ENCODE results near the gene SNAPIN. TPM values are rescaled to one million over a fixed set of nuclear protein-coding genes. Genes with fewer than 3 reads are reported as not detected.

The SNAPIN gene
- total RNA-seq, 1 experiment from 2014 or later, result 59.3 TPM

DNA sequence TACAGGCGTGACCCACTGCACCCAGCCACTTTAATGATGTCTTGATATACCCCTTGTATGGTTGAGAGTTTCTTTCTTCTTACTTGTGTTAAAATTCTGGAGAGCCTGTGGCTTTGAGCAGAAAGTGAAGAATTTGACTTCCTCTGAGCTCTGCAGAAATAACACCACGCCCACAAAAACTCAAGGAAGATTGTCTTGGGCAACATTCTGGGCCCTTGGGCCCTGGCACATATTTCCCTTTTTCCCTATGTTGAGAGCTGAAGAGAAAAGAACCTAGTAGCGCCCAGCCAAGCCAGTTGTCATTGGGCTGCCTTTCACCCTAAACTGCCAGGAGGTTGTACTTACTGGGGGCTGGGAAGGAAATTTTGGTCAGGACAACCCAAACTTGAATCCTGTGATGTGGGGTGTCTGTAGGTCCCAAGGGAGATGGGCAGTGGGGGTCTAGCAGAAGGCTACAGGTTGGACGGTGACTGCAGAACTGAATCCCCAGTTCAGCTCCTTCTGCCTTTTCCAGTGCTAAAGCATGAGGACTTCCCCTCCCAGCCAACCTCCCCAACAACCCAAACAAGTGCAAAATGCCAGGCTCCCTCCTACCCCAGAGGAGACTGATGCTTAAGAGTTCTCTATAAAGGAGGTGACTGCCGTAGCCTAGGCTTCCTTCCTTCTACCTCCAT lies 11.7 kb upstream of the SNAPIN start:
- no peak for DNase-seq (ENCODE audit: low read depth in 1 of 2, low spot score in 2 of 2)
- Histone ChIP-seq H3K4me1 (replicated peaks) (no peaks in the 10 kb centered on the region), H3K27ac (no peak overlapping the region), H3K27me3 (replicated peaks) (no peaks in the 10 kb centered on the region), H3K9me3 (replicated peaks) (no peaks in the 10 kb centered on the region), H3K36me3 (peaks cover 58% of the 10 kb centered on the region), H3K4me3 (no peak overlapping the region)

DNA sequence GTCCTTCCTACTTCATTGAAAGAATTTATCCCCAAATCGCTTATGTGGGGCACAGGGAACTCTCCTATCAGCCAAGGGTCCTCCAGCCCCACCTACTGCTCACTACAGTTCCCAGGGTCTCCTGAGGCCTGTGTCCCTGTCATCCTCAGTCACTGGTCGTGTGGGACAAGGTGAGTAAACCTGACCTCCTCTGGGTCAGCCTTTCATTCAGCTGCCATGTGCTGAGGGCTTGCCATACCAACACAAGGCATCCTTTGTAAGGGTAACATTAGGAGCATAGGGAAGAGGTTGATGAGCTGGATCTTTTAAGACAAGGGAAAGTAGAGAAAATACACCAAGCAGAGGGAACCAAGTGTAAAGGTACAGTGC lies 11.2 kb upstream of the SNAPIN start:
- Histone ChIP-seq H3K9me3 (replicated peaks) (no peaks in the 10 kb centered on the region), H3K27me3 (replicated peaks) (no peaks in the 10 kb centered on the region), H3K36me3 (peaks cover 53% of the 10 kb centered on the region), H3K27ac (no peak overlapping the region), H3K4me1 (replicated peaks) (no peaks in the 10 kb centered on the region), H3K4me3 (no peak overlapping the region)
- no peak for DNase-seq (ENCODE audit: low read depth in 1 of 2, low spot score in 2 of 2)

DNA sequence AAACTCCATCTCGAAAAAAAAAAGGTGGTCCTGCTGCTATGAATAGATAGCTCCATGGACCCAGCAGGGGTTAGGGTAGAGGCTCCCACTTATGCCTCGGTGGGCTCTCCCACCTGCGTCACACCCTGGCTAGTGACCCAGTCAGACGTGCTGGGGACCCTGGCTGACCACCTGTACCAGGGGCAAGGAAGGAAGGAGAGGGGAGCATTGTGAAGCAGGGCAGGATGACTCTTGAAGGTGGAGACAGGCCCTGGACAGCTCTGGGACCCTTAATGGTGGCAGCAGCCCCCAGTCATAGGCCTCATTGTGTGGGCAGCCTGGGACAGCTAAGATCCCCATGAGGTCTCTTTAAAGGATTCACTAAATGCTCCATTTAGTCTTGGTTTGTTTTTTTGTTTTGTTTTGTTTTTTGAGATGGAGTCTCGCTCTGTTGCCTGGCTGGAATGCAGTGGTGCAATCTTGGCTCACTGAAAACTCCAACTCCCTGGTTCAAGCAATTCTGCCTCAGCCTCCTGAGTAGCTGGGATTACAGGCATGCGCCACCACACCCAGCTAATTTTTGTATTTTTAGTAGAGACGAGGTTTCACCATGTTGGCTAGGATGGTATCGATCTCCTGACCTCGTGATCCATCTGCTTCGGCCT lies 10.4 kb upstream of the SNAPIN start:
- H3K27ac ChIP-seq, result no peak overlapping the region
- H3K27me3 ChIP-seq (replicated peaks), result no peaks in the 10 kb centered on the region
- DNase-seq (ENCODE audit: low read depth in 1 of 2, low spot score in 2 of 2), result no peak
- H3K36me3 ChIP-seq, result peaks cover 45% of the 10 kb centered on the region
- H3K4me3 ChIP-seq, result no peak overlapping the region
- H3K4me1 ChIP-seq (replicated peaks), result no peaks in the 10 kb centered on the region
- no peaks in the 10 kb centered on the region for H3K9me3 ChIP-seq (replicated peaks)

DNA sequence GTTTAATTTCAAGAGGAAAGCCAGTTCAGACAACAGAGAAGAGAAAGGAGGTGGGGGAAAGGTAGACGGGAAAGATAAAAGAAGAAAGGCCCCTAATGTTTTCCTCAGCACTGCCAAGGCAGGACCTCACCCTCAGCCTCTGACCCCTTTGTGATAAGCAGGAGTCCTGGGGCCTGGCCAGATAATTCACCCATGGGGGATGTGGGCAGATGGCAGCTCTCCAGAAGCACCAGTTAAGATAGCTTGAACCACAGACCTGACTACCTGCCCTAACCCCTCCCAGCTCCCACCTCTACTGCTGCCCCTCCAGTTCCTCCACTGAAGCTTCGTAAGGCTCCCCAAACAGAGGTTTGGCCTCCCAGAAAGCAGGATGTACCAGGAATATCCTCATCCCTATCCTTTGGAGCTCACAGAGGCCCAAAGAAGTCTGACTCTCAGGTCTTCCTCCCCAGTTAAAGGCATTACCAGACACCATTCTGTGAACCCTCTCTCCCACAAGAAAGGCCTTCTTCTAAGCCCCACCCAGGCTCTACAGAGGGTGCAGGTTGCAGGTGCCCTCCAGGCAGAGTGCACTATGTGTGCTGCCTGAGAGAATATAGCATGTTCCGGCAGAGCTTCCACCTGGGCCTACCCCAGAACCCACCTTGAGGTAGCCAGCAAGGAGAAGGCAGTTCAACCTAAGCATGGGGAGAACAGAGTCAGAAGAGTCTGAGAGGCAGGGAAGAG lies 9.2 kb upstream of the SNAPIN start:
- H3K9me3 ChIP-seq (replicated peaks), result no peaks in the 10 kb centered on the region
- no peak overlapping the region for H3K27ac ChIP-seq
- H3K4me3 ChIP-seq, result no peak overlapping the region
- H3K4me1 ChIP-seq (replicated peaks), result no peaks in the 10 kb centered on the region
- no peaks in the 10 kb centered on the region for H3K27me3 ChIP-seq (replicated peaks)
- DNase-seq (ENCODE audit: low read depth in 1 of 2, low spot score in 2 of 2), result no peak
- peaks cover 33% of the 10 kb centered on the region for H3K36me3 ChIP-seq

DNA sequence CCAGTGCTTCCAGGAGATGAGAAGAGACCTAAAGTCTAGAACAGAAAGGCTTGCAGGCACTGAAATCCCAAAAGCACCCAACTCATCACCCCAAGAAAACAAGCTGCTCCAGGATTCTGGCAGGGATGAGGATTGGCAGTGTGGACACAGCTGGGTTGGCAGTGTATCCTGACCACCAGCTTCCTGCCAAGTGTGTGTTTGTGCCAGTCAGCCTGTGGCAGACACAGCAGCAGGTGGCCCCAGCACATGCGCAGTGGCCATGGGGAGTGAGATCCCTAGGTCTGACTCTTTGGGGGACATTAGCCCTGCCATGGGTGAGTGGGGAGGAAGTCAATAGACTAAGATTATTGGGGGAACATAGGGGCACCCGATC lies 8.7 kb upstream of the SNAPIN start:
- Histone ChIP-seq H3K36me3 (peaks cover 28% of the 10 kb centered on the region), H3K9me3 (replicated peaks) (no peaks in the 10 kb centered on the region), H3K27ac (no peak overlapping the region), H3K4me1 (replicated peaks) (no peaks in the 10 kb centered on the region), H3K4me3 (no peak overlapping the region), H3K27me3 (replicated peaks) (no peaks in the 10 kb centered on the region)
- no peak for DNase-seq (ENCODE audit: low read depth in 1 of 2, low spot score in 2 of 2)

DNA sequence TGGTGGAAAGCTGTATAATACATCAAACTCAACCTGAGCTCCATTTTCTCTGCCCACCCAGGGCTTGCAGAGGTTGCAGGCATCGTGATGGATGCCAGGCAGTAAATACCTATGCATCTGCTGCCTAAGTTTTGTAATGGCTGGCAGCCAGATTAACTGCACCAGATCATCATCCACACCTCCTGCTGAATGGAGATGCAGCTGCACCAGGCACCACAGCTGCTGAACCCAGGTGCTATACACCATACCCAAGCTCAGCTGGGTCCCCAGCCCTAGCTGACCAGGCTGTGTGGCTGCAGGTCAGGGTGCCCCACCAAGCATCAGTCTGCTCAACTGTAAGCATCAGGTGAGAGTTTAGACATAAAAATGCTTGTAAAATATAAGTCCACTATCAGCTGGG lies 6.7 kb upstream of the SNAPIN start:
- peaks cover 8% of the 10 kb centered on the region for H3K36me3 ChIP-seq
- no peak overlapping the region for H3K4me3 ChIP-seq
- DNase-seq (ENCODE audit: low read depth in 1 of 2, low spot score in 2 of 2), result no peak
- H3K4me1 ChIP-seq (replicated peaks), result no peaks in the 10 kb centered on the region
- H3K9me3 ChIP-seq (replicated peaks), result no peaks in the 10 kb centered on the region
- H3K27ac ChIP-seq, result no peak overlapping the region
- no peaks in the 10 kb centered on the region for H3K27me3 ChIP-seq (replicated peaks)

DNA sequence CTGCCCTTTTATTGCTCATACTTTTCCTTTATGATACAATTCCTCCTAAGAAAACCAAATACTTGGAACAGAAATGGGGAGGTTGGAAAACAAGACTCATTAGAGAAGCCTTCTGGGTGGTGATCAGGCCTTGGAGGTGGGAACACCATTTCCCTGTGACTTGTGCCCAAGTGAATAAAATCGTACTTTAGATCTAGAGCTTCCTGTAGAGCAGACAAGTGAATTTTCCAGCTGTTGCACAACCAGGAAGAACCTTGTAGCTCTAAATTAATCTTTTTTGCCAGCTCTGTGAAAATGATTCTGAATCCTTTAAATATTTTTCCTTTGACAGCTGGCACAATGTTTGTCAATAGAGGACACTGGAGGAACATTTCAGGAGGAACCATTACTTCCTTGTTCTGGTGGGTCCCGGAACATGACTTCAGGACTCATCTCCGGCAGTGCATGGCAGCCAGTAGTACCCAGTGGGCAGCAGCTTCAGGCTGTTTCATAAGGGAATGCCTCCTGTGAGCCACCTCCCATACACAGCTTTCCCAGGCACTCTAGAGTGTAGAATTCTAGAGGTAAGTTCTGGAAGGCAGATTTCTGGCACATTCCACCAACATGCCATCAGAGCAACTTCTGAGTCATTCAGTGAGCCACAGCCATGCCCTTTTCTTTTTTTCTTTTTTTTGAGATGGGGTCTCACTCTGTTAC lies 5.5 kb upstream of the SNAPIN start:
- H3K27ac ChIP-seq, result no peak overlapping the region
- no peaks in the 10 kb centered on the region for H3K27me3 ChIP-seq (replicated peaks)
- no peaks in the 10 kb centered on the region for H3K4me1 ChIP-seq (replicated peaks)
- no peaks in the 10 kb centered on the region; the same call in 1 of the 2 replicates for H3K36me3 ChIP-seq
- H3K9me3 ChIP-seq (replicated peaks), result no peaks in the 10 kb centered on the region
- H3K4me3 ChIP-seq, result no peak overlapping the region
- no peak for DNase-seq (ENCODE audit: low read depth in 1 of 2, low spot score in 2 of 2)

DNA sequence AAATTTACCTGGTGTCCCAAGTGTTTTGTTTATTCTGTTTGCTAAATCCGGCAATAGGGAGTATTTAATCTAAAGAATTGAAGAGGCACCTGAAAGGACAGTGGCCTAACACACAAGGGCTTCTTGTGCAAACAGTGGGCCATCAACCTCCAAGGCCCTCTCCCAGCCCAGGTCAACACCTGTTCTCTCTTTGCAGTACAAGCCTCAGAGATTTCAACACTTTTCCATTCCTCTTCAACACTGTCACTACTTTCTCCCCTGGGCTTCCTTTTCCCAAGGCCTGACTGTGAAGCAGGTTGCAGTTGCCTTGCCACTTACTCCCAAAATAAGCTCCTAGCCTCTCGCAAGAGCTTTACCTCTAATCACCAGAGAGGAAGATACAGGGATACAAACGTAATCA lies 3.2 kb upstream of the SNAPIN start:
- H3K9me3 ChIP-seq (replicated peaks), result no peaks in the 10 kb centered on the region
- H3K27me3 ChIP-seq (replicated peaks), result no peaks in the 10 kb centered on the region
- H3K27ac ChIP-seq, result no peak overlapping the region
- no peak for DNase-seq (ENCODE audit: low read depth in 1 of 2, low spot score in 2 of 2)
- H3K4me1 ChIP-seq (replicated peaks), result peaks cover 9% of the 10 kb centered on the region; the same call in 1 of the 2 replicates
- no peak overlapping the region for H3K4me3 ChIP-seq
- H3K36me3 ChIP-seq, result peaks cover 12% of the 10 kb centered on the region; the same call in 1 of the 2 replicates

DNA sequence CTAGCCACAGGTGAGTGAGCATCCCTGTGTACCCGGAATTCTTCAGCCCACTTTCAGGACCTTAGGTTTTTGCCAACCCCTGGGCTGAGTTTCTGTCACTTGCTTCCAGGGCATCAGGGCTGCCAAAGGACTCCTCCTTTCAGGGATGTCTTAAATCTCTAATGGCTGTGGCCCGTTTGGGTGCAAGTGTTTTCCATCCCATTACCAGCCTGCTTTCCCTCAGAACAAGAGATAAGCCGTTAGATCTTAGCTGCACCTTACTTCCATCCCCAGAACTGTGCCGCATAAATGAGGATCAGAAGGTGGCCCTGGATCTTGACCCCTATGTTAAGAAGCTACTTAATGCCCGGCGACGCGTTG lies 652 bp downstream of the SNAPIN start:
- H3K9me3 ChIP-seq (replicated peaks), result no peaks in the 10 kb centered on the region
- H3K27me3 ChIP-seq (replicated peaks), result no peaks in the 10 kb centered on the region
- H3K4me3 ChIP-seq, result peak overlapping the region; percentile 79
- H3K36me3 ChIP-seq, result peaks cover 47% of the 10 kb centered on the region
- peaks cover 9% of the 10 kb centered on the region for H3K4me1 ChIP-seq (replicated peaks)
- no peak for DNase-seq (ENCODE audit: low read depth in 1 of 2, low spot score in 2 of 2)
- no peak overlapping the region for H3K27ac ChIP-seq

DNA sequence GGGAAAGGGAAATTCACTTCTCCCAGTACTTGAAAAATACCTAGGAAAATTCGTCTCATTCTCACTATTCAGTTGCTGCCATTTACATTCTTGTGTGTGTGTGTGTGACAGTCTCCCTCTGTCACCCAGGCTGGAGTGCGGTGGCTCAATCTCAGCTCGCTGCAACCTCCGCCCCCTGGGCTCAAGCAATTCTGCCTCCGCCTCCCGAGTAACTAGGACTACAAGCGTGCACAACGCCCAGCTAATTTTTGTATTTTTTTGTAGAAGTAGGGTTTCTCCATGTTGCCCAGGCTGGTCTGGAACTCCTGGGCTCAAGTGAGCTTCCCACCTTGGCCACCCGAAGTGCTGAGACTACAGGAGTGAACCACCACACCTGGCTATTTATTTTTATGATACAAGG lies 1.2 kb downstream of the SNAPIN start:
- H3K4me3 ChIP-seq, result peak overlapping the region; percentile 79; the same call in 1 of the 2 replicates
- H3K9me3 ChIP-seq (replicated peaks), result no peaks in the 10 kb centered on the region
- no peak overlapping the region for H3K27ac ChIP-seq
- peaks cover 9% of the 10 kb centered on the region for H3K4me1 ChIP-seq (replicated peaks)
- H3K27me3 ChIP-seq (replicated peaks), result no peaks in the 10 kb centered on the region
- H3K36me3 ChIP-seq, result peaks cover 52% of the 10 kb centered on the region
- DNase-seq (ENCODE audit: low read depth in 1 of 2, low spot score in 2 of 2), result no peak

DNA sequence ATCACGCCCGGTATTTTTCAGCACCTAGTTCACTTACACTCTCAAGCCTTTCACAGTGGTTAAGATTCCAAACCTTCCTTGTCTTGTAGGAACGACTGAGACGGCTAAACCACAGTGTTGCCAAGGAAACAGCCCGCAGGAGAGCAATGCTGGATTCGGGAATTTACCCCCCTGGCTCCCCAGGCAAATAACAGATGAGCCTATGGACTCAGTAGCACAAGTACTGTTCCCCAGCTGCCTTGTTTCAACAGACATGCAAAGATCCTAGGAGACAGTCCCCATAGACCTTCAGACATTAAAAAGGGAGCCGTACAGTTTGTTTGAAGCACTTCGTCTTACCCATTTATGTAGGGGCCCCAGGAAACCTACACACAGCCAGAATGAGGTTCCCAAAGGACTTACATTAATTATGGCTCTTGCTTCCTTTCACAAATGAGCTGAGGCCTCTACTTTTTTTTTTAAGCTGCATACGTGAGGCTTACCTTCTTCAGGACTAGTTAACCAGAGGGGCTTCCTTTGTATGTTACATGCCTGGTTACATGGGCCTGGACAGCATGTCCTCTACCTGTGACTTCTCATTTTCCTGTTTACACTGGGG lies 2.7 kb downstream of the SNAPIN start:
- Histone ChIP-seq H3K9me3 (replicated peaks) (no peaks in the 10 kb centered on the region), H3K27me3 (replicated peaks) (no peaks in the 10 kb centered on the region), H3K4me1 (replicated peaks) (peaks cover 9% of the 10 kb centered on the region), H3K36me3 (peaks cover 68% of the 10 kb centered on the region), H3K27ac (no peak overlapping the region), H3K4me3 (no peak overlapping the region)
- no peak for DNase-seq (ENCODE audit: low read depth in 1 of 2, low spot score in 2 of 2)

DNA sequence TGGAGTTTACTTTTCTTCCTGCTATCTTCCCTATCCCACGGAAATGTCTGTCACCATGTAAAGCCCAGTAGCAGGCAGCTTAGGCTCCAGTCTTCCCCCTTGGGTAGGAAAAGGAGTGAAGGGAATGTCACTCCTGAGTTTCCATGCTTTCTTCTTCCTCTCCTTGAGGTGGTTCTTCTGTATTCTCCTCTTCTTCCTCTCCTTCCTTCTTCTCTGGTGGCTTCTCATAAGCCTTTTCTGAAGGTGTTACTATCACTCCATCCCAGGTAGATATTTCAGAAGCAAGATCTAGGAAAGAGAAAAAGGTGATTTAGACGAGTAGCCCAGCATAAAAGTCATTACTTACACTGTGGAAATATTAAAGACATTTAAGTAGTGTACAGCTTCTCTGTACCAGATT lies 3.8 kb downstream of the SNAPIN start:
- DNase-seq (ENCODE audit: low read depth in 1 of 2, low spot score in 2 of 2), result no peak
- no peak overlapping the region for H3K27ac ChIP-seq
- H3K4me3 ChIP-seq, result no peak overlapping the region
- no peaks in the 10 kb centered on the region for H3K9me3 ChIP-seq (replicated peaks)
- H3K27me3 ChIP-seq (replicated peaks), result no peaks in the 10 kb centered on the region
- H3K4me1 ChIP-seq (replicated peaks), result peaks cover 9% of the 10 kb centered on the region
- H3K36me3 ChIP-seq, result peaks cover 78% of the 10 kb centered on the region

DNA sequence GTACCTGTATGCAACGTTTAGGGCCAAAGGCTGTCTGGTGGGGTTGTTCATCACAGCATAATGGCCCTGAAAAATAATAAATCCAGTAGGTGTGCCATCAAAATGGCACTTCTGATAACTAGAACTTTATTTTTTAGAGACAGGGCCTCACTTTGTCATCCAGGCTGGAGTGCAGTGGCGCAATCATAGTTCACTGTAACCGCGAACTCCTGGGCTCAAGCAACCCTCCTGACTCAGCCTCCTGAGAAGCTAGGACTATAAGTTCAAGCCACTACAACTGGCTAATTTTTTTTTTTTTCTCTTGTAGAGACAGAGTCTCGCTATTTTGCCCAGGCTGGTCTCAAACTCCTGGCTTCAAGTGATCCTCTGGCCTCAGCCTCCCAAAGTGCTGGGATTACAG lies 4.7 kb downstream of the SNAPIN start:
- no peak for DNase-seq (ENCODE audit: low read depth in 1 of 2, low spot score in 2 of 2)
- Histone ChIP-seq H3K9me3 (replicated peaks) (no peaks in the 10 kb centered on the region), H3K36me3 (peaks cover 88% of the 10 kb centered on the region), H3K4me3 (no peak overlapping the region), H3K4me1 (replicated peaks) (peaks cover 8% of the 10 kb centered on the region), H3K27me3 (replicated peaks) (no peaks in the 10 kb centered on the region), H3K27ac (no peak overlapping the region)
